ENCODE results near the gene DDX23. TPM values are rescaled to one million over a fixed set of nuclear protein-coding genes. Genes with fewer than 3 reads are reported as not detected.

DDX23 gene
- polyA plus RNA-seq, 2 of the 4 experiments (the other 2 are of a cell fraction) = 116 to 132 TPM

DNA sequence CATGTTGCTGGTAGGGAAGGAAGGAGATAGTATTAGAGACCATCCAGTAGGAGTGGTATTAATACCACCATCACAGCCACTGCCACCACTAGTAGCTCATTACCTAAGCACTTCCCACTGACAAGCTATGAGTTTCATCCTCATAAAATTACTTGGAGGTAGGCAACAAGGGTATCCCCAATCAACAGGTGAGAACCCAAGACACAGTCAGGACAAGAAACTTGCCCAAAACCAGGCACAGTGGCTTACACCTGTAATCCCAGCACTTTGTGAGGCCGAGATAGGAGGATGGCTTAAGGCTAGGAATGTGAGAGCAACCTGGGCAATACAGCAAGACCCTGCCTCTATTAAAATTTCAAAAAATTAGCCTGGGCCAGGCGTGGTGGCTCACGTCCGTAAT is 68.5 kb downstream of the DDX23 start:
- ATAC-seq (no peak), DNase-seq (ENCODE audit: low read depth in 1 of 2, low spot score in 1 of 2) (no peak), FAIRE-seq (no peak)
- 92% methylated on average over 4 of the region's 4 CpGs for WGBS (ENCODE audit: missing lambda C conversion rate)
- H3K4me3 ChIP-seq = no peak overlapping the region
- no peaks in the 10 kb centered on the region for H3K9me3 ChIP-seq
- TF ChIP-seq CBX8 (IDR thresholded peaks at IDR 0.05) (no peak), MAX (IDR thresholded peaks at IDR 0.05) (no peak), TFCP2L1 (CRISPR knock-in tag; IDR thresholded peaks at IDR 0.05) (no peak)
- no peak overlapping the region for H3K4me2 ChIP-seq
- POLR2A ChIA-PET = no interaction called here
- H3K27ac ChIP-seq = no peak overlapping the region
- CTCF ChIA-PET = interaction anchor here (1.1 to 7.4 kb wide), 4 partner anchors 9 to 31 kb away, joined by 4 to 61 read pairs (median 8); no protein-coding TSS in a partner anchor
- H3K4me1 ChIP-seq = peaks cover 14% of the 10 kb centered on the region

DNA sequence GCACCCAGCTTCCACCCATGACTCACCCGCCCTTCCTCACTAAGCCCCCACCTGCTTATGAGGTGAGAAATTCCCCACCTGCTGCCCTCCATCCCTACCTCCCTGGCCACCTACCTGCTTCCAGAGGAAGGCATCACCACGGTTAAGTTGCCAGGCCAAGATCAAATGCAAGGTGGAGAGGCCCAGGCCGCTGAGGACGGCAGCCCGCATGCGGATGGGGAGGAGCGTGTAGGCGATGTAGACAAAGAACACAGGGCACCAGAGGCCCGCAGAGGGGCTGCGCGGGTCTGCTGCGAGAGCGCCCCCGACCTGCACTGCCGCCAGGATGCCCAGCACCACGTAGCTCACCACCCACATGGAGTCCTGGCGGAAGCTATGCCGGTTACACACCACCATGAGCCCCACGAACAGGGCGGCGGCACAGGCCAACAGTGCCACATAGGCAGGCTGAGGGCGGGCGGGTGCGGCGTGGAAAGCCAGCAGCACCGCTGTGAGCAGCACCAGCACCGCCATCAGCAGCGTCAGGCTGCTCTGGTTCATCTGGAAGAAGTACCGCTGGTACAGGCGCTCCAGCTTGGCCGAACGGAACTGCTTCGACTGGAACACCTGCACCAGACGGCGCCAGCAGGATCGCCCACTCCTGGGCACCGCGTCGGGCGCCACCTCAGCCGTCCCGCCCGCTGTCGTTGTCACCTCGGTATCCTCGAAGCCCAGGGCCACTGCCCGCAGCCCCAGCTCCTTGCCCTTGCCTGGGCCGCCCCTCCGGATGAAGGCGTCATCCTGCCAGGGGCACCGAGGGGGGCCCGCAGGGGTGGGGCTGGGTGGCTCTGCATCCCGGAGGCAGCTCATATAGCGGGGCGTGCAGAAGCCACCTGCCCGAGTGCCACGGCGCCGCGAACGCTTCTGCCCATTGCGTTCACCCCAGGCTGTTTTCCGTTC is 69.2 kb downstream of the DDX23 start:
- no peak overlapping the region for H3K4me3 ChIP-seq
- peaks cover 11% of the 10 kb centered on the region for H3K4me1 ChIP-seq
- H3K9me3 ChIP-seq = no peaks in the 10 kb centered on the region
- no peak overlapping the region for H3K27ac ChIP-seq
- no peak for TF ChIP-seq HOXB13 (CRISPR knock-in tag; IDR thresholded peaks at IDR 0.05; ENCODE audit: low read depth)
- no peak for TF ChIP-seq FOSL2 (IDR thresholded peaks at IDR 0.05)
- no peak for TF ChIP-seq FOSL2 (CRISPR knock-in tag; IDR thresholded peaks at IDR 0.05)
- H3K4me2 ChIP-seq = no peak overlapping the region
- no peak for FAIRE-seq
- ChIA-PET CTCF (interaction anchor here (0.6 to 7.4 kb wide), 5 partner anchors 8 to 293 kb away, joined by 4 to 61 read pairs (median 6); no protein-coding TSS in a partner anchor), POLR2A (no interaction called here)
- 97% methylated on average over 57 of the region's 63 CpGs for WGBS (ENCODE audit: missing lambda C conversion rate)
- no peak for DNase-seq (ENCODE audit: low read depth in 1 of 2, low spot score in 1 of 2)
- ATAC-seq = no peak

GRCh38 chr12:48781750-48782456 is 70.1 kb downstream of the DDX23 start:
- DNase-seq (ENCODE audit: low read depth in 1 of 2, low spot score in 1 of 2) = no peak
- CTCF ChIA-PET = interaction anchor here (0.6 to 7.4 kb wide), 4 partner anchors 13 to 293 kb away, joined by 3 to 61 read pairs (median 16); no protein-coding TSS in a partner anchor
- peak; percentile 8 to 33; a peak in 3 of 6 replicates for ATAC-seq
- H3K27ac ChIP-seq = no peak overlapping the region
- FAIRE-seq = no peak
- H3K4me1 ChIP-seq = peaks cover 3% of the 10 kb centered on the region; the same call in 2 of the 3 replicates
- POLR2A ChIA-PET = interaction anchor here (2.3 kb wide), 1 partner anchor 7 kb away, joined by 7 read pairs; the partner anchor contains the start of gene ADCY6
- no peak overlapping the region for H3K4me2 ChIP-seq
- no peak for TF ChIP-seq NFE2L2 (conservative IDR thresholded peaks at IDR 0.05; ENCODE audit: low read length)
- no peak for TF ChIP-seq CBX8 (IDR thresholded peaks at IDR 0.05)
- TF ChIP-seq TP53 (CRISPR knock-in tag; IDR thresholded peaks at IDR 0.05) = no peak
- TF ChIP-seq RNF2 (IDR thresholded peaks at IDR 0.05; ENCODE audit: borderline replicate concordance, low read depth) = no peak
- no peak for TF ChIP-seq CBX2 (IDR thresholded peaks at IDR 0.05; ENCODE audit: borderline replicate concordance, low read depth)
- TF ChIP-seq PHF8 (IDR thresholded peaks at IDR 0.05; ENCODE audit: borderline replicate concordance, low read depth) = no peak
- no peak for TF ChIP-seq ZSCAN20 (CRISPR knock-in tag; IDR thresholded peaks at IDR 0.05)
- H3K4me3 ChIP-seq = no peak overlapping the region
- 84% methylated on average over 9 of the region's 9 CpGs for WGBS (ENCODE audit: missing lambda C conversion rate)
- no peaks in the 10 kb centered on the region for H3K9me3 ChIP-seq

DNA sequence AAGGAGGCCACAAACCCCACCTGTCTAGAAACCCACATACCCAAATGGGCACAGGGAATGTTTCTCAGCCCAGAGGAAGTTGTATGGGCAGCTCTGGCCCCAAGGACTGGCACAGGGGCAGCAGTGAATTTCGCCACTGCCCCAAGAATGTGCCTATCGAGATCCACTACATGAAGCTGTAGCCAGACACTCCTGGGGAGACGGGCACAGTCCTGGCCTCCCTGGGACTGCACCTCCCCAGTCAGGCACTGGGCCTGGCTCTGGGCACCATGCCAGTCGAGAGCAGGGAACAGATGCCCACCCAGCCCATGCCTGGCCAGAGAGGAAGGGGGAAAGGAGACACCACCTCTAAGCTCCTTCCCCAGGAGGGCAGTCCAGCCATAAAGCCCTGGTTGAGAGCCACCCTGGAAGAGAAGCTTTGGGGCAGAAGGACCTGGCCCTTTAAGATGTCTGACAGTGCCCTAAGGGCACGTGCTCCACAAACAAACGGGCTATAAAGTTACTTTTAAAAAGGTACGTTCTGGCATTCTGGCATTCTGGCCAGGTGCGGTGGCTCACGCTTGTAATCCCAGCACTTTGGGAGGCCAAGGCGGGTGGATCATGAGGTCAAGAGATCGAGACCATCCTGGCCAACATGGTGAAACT is 71.5 kb downstream of the DDX23 start:
- POLR2A ChIA-PET = interaction anchor here (2.3 kb wide), 1 partner anchor 9 kb away, joined by 7 read pairs; the partner anchor contains the start of gene ADCY6
- H3K4me1 ChIP-seq = no peaks in the 10 kb centered on the region
- no peak overlapping the region for H3K27ac ChIP-seq
- no peak for ATAC-seq
- no peak overlapping the region for H3K4me3 ChIP-seq
- H3K9me3 ChIP-seq = no peaks in the 10 kb centered on the region
- FAIRE-seq = no peak
- CTCF ChIA-PET = interaction anchor here (0.7 to 7.4 kb wide), 5 partner anchors 9 to 69 kb away, joined by 3 to 61 read pairs (median 6); partner anchors contain the start of gene ADCY6
- DNase-seq (ENCODE audit: low read depth in 1 of 2, low spot score in 1 of 2) = no peak
- H3K4me2 ChIP-seq = no peak overlapping the region
- 80% methylated on average over 11 of the region's 11 CpGs for WGBS (ENCODE audit: missing lambda C conversion rate)
- TF ChIP-seq, protein P1, sequence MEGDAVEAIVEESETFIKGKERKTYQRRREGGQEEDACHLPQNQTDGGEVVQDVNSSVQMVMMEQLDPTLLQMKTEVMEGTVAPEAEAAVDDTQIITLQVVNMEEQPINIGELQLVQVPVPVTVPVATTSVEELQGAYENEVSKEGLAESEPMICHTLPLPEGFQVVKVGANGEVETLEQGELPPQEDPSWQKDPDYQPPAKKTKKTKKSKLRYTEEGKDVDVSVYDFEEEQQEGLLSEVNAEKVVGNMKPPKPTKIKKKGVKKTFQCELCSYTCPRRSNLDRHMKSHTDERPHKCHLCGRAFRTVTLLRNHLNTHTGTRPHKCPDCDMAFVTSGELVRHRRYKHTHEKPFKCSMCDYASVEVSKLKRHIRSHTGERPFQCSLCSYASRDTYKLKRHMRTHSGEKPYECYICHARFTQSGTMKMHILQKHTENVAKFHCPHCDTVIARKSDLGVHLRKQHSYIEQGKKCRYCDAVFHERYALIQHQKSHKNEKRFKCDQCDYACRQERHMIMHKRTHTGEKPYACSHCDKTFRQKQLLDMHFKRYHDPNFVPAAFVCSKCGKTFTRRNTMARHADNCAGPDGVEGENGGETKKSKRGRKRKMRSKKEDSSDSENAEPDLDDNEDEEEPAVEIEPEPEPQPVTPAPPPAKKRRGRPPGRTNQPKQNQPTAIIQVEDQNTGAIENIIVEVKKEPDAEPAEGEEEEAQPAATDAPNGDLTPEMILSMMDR (IDR thresholded peaks at IDR 0.05) = no peak
- TF ChIP-seq RARB (CRISPR knock-in tag; IDR thresholded peaks at IDR 0.05) = no peak
- TF ChIP-seq, protein P2, sequence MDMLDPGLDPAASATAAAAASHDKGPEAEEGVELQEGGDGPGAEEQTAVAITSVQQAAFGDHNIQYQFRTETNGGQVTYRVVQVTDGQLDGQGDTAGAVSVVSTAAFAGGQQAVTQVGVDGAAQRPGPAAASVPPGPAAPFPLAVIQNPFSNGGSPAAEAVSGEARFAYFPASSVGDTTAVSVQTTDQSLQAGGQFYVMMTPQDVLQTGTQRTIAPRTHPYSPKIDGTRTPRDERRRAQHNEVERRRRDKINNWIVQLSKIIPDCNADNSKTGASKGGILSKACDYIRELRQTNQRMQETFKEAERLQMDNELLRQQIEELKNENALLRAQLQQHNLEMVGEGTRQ (IDR thresholded peaks at IDR 0.05) = no peak
- no peak for TF ChIP-seq RAD21 (conservative IDR thresholded peaks at IDR 0.05 in 1 of 2, IDR thresholded peaks at IDR 0.05 in 1 of 2)
- TF ChIP-seq KDM5A (IDR thresholded peaks at IDR 0.05) = no peak
- no peak for TF ChIP-seq TP53 (CRISPR knock-in tag; IDR thresholded peaks at IDR 0.05)
- TF ChIP-seq CBX8 (IDR thresholded peaks at IDR 0.05) = no peak
- no peak for TF ChIP-seq BHLHE40 (IDR thresholded peaks at IDR 0.05; ENCODE audit: low read depth, low read length)
- TF ChIP-seq SREBF2 (IDR thresholded peaks at IDR 0.05) = no peak
- TF ChIP-seq HOXB5 (CRISPR knock-in tag; IDR thresholded peaks at IDR 0.05) = no peak
- TF ChIP-seq RNF2 (IDR thresholded peaks at IDR 0.05; ENCODE audit: borderline replicate concordance, low read depth) = no peak
- no peak for TF ChIP-seq EHF (CRISPR knock-in tag; IDR thresholded peaks at IDR 0.05)
- TF ChIP-seq CBX2 (IDR thresholded peaks at IDR 0.05; ENCODE audit: borderline replicate concordance, low read depth) = no peak
- TF ChIP-seq NFE2L2 (conservative IDR thresholded peaks at IDR 0.05; ENCODE audit: low read length) = no peak
- no peak for TF ChIP-seq PHF8 (IDR thresholded peaks at IDR 0.05; ENCODE audit: borderline replicate concordance, low read depth)
- TF ChIP-seq CHD2 (IDR thresholded peaks at IDR 0.05; ENCODE audit: low read length, partially characterized antibody) = no peak
- TF ChIP-seq NPAS2 (CRISPR knock-in tag; IDR thresholded peaks at IDR 0.05; ENCODE audit: borderline replicate concordance) = no peak
